ENCODE measurements around the gene TNFRSF6B.

TNFRSF6B gene

GRCh38 chr20:63657260-63657936 lies 39.1 kb upstream of the TNFRSF6B start:
- no peak for DNase-seq
- peak overlapping the region; percentile 93 for H3K4me2 ChIP-seq (ENCODE audit: insufficient read depth, low read length)
- H3K36me3 ChIP-seq (ENCODE audit: insufficient read depth, low read length) = peaks cover 27% of the 10 kb centered on the region
- H3K9ac ChIP-seq (ENCODE audit: low read depth, low read length) = peak overlapping the region; percentile 86
- H3K4me3 ChIP-seq (ENCODE audit: low read depth in 1 of 2, low read length in 2 of 2) = peak overlapping the region; percentile 61 to 86
- ATAC-seq (ENCODE audit: insufficient read depth, low read depth) = no peak
- H3K4me1 ChIP-seq (ENCODE audit: insufficient read depth, low read length) = peaks cover 55% of the 10 kb centered on the region
- no peaks in the 10 kb centered on the region for H3K27me3 ChIP-seq (ENCODE audit: insufficient read depth, low read length, poor library complexity)
- TF ChIP-seq EZH2 (IDR thresholded peaks at IDR 0.05; ENCODE audit: borderline replicate concordance, low read depth, low read length, severe bottlenecking) (no peak), CTCF (IDR thresholded peaks at IDR 0.05; ENCODE audit: borderline replicate concordance, extremely low read depth, low read length, poor library complexity, severe bottlenecking) (no peak)
- peak overlapping the region; percentile 86 for H3K27ac ChIP-seq (ENCODE audit: low read length)
- peaks cover 15% of the 10 kb centered on the region for H4K20me1 ChIP-seq (ENCODE audit: insufficient read depth, low read length)
- peaks cover 70% of the 10 kb centered on the region for H3K79me2 ChIP-seq (ENCODE audit: insufficient read depth, low read length)
- peak overlapping the region; percentile 88 for H2AFZ ChIP-seq (ENCODE audit: low read depth, low read length)
- no peaks in the 10 kb centered on the region for H3K9me3 ChIP-seq (ENCODE audit: insufficient read depth, low read length, severe bottlenecking)

GRCh38 chr20:63657937-63658748 lies 38.3 kb upstream of the TNFRSF6B start, which contains the start of gene RTEL1:
RTEL1 (plus strand) TSS chr20:63658312; CDS start chr20:63659403, 1,091 bp downstream.
- Histone ChIP-seq H3K27ac (ENCODE audit: low read length) (peak within 1 kb of the TSS; percentile 86), H4K20me1 (ENCODE audit: insufficient read depth, low read length) (peaks cover 15% of the 10 kb centered on the region; the same call in 1 of the 2 replicates), H3K9me3 (ENCODE audit: insufficient read depth, low read length, severe bottlenecking) (no peaks in the 10 kb centered on the region), H3K27me3 (ENCODE audit: insufficient read depth, low read length, poor library complexity) (no peaks in the 10 kb centered on the region), H3K79me2 (ENCODE audit: insufficient read depth, low read length) (peaks cover 67% of the 10 kb centered on the region), H3K4me2 (ENCODE audit: insufficient read depth, low read length) (peak within 1 kb of the TSS; percentile 93), H2AFZ (ENCODE audit: low read depth, low read length) (peak within 1 kb of the TSS; percentile 88), H3K4me1 (ENCODE audit: insufficient read depth, low read length) (peaks cover 53% of the 10 kb centered on the region), H3K4me3 (ENCODE audit: low read depth in 1 of 2, low read length in 2 of 2) (peak within 1 kb of the TSS; percentile 61 to 86), H3K36me3 (ENCODE audit: insufficient read depth, low read length) (peaks cover 35% of the 10 kb centered on the region), H3K9ac (ENCODE audit: low read depth, low read length) (peak within 1 kb of the TSS; percentile 86)
- ATAC-seq (ENCODE audit: insufficient read depth, low read depth) (peak; percentile 70), DNase-seq (peak; percentile 90)
- no peak for TF ChIP-seq EZH2 (IDR thresholded peaks at IDR 0.05; ENCODE audit: borderline replicate concordance, low read depth, low read length, severe bottlenecking)

GRCh38 chr20:63658749-63659187 lies 37.7 kb upstream of the TNFRSF6B start:
- peaks cover 41% of the 10 kb centered on the region for H3K36me3 ChIP-seq (ENCODE audit: insufficient read depth, low read length)
- peak; percentile 35 for ATAC-seq (ENCODE audit: insufficient read depth, low read depth)
- no peaks in the 10 kb centered on the region for H3K9me3 ChIP-seq (ENCODE audit: insufficient read depth, low read length, severe bottlenecking)
- no peak for DNase-seq
- peaks cover 69% of the 10 kb centered on the region for H3K79me2 ChIP-seq (ENCODE audit: insufficient read depth, low read length)
- peak overlapping the region; percentile 86 for H3K27ac ChIP-seq (ENCODE audit: low read length)
- H4K20me1 ChIP-seq (ENCODE audit: insufficient read depth, low read length) = peaks cover 16% of the 10 kb centered on the region; the same call in 1 of the 2 replicates
- peak overlapping the region; percentile 61 to 86 for H3K4me3 ChIP-seq (ENCODE audit: low read depth in 1 of 2, low read length in 2 of 2)
- H3K4me1 ChIP-seq (ENCODE audit: insufficient read depth, low read length) = peaks cover 53% of the 10 kb centered on the region
- peak overlapping the region; percentile 93 for H3K4me2 ChIP-seq (ENCODE audit: insufficient read depth, low read length)
- peak overlapping the region; percentile 88 for H2AFZ ChIP-seq (ENCODE audit: low read depth, low read length)
- no peak for TF ChIP-seq EZH2 (IDR thresholded peaks at IDR 0.05; ENCODE audit: borderline replicate concordance, low read depth, low read length, severe bottlenecking)
- TF ChIP-seq CTCF (IDR thresholded peaks at IDR 0.05; ENCODE audit: borderline replicate concordance, extremely low read depth, low read length, poor library complexity, severe bottlenecking) = no peak
- peak overlapping the region; percentile 86 for H3K9ac ChIP-seq (ENCODE audit: low read depth, low read length)
- no peaks in the 10 kb centered on the region for H3K27me3 ChIP-seq (ENCODE audit: insufficient read depth, low read length, poor library complexity)
